Measurements from ENCODE around the gene PARD3. TPM values are rescaled to one million over a fixed set of nuclear protein-coding genes. Genes with fewer than 3 reads are reported as not detected.

Gene PARD3
- total RNA-seq, 1 donor from 2014 or later, result 35.4 TPM

GRCh38 chr10:34687434-34688210 lies 127.5 kb downstream of the PARD3 start:
- Histone ChIP-seq H3K4me3 (ENCODE audit: insufficient read depth, low read depth, low read length) (no peak overlapping the region), H3K9ac (ENCODE audit: low read length) (no peak overlapping the region), H3K9me3 (ENCODE audit: insufficient read depth, low read depth, low read length) (no peaks in the 10 kb centered on the region), H3K27me3 (ENCODE audit: insufficient read depth, low read length) (no peaks in the 10 kb centered on the region), H3K36me3 (ENCODE audit: insufficient read depth, low read length) (no peaks in the 10 kb centered on the region), H3K79me2 (ENCODE audit: insufficient read depth, low read length) (peaks cover 31% of the 10 kb centered on the region), H3K4me1 (ENCODE audit: insufficient read depth, low read length) (peaks cover 12% of the 10 kb centered on the region), H3K27ac (ENCODE audit: low read depth, low read length) (no peak overlapping the region), H2AFZ (ENCODE audit: low read depth, low read length) (no peak overlapping the region), H3K4me2 (ENCODE audit: low read length) (peak overlapping the region; percentile 16), H4K20me1 (ENCODE audit: insufficient read depth, low read length) (peaks cover 36% of the 10 kb centered on the region)
- no peak for DNase-seq (ENCODE audit: low read depth)
- TF ChIP-seq EZH2 (IDR thresholded peaks at IDR 0.05; ENCODE audit: insufficient read depth, low read length) (no peak), CTCF (IDR thresholded peaks at IDR 0.05; ENCODE audit: insufficient read depth, low read depth, low read length) (no peak)
- Mint-ChIP-seq H3K9me3 (ENCODE audit: unreplicated experiment) (peaks cover 4% of the 10 kb centered on the region), H3K4me3 (ENCODE audit: unreplicated experiment) (no peak overlapping the region), H3K36me3 (ENCODE audit: low read depth, unreplicated experiment) (peaks cover 6% of the 10 kb centered on the region), H3K27ac (ENCODE audit: unreplicated experiment) (no peak overlapping the region), H3K4me1 (ENCODE audit: low read depth, unreplicated experiment) (peaks cover 4% of the 10 kb centered on the region), H3K27me3 (ENCODE audit: low read depth, unreplicated experiment) (no peaks in the 10 kb centered on the region)
- FAIRE-seq, result peak; percentile 39

GRCh38 chr10:34682580-34682979 lies 132.5 kb downstream of the PARD3 start:
- Histone ChIP-seq H3K4me3 (ENCODE audit: insufficient read depth, low read depth, low read length) (no peak overlapping the region), H3K9me3 (ENCODE audit: insufficient read depth, low read depth, low read length) (no peaks in the 10 kb centered on the region), H3K27me3 (ENCODE audit: insufficient read depth, low read length) (no peaks in the 10 kb centered on the region), H3K79me2 (ENCODE audit: insufficient read depth, low read length) (peaks cover 22% of the 10 kb centered on the region), H2AFZ (ENCODE audit: low read depth, low read length) (no peak overlapping the region), H3K9ac (ENCODE audit: low read length) (no peak overlapping the region), H3K4me1 (ENCODE audit: insufficient read depth, low read length) (peaks cover 4% of the 10 kb centered on the region), H3K4me2 (ENCODE audit: low read length) (no peak overlapping the region), H4K20me1 (ENCODE audit: insufficient read depth, low read length) (peaks cover 30% of the 10 kb centered on the region), H3K36me3 (ENCODE audit: insufficient read depth, low read length) (no peaks in the 10 kb centered on the region), H3K27ac (ENCODE audit: low read depth, low read length) (no peak overlapping the region)
- no peak for DNase-seq (ENCODE audit: low read depth)
- no peaks in the 10 kb centered on the region for H3K9me3 Mint-ChIP-seq (ENCODE audit: unreplicated experiment)
- H3K36me3 Mint-ChIP-seq (ENCODE audit: low read depth, unreplicated experiment), result no peaks in the 10 kb centered on the region
- no peak overlapping the region for H3K27ac Mint-ChIP-seq (ENCODE audit: unreplicated experiment)
- TF ChIP-seq EZH2 (IDR thresholded peaks at IDR 0.05; ENCODE audit: insufficient read depth, low read length) (no peak), CTCF (IDR thresholded peaks at IDR 0.05; ENCODE audit: insufficient read depth, low read depth, low read length) (no peak)
- H3K4me3 Mint-ChIP-seq (ENCODE audit: unreplicated experiment), result no peak overlapping the region
- no peak for FAIRE-seq
- H3K4me1 Mint-ChIP-seq (ENCODE audit: low read depth, unreplicated experiment), result peaks cover 4% of the 10 kb centered on the region
- H3K27me3 Mint-ChIP-seq (ENCODE audit: low read depth, unreplicated experiment), result no peaks in the 10 kb centered on the region

GRCh38 chr10:34681933-34682332 lies 133.2 kb downstream of the PARD3 start:
- no peak overlapping the region for H3K4me2 ChIP-seq (ENCODE audit: low read length)
- FAIRE-seq, result no peak
- no peaks in the 10 kb centered on the region for H3K4me1 ChIP-seq (ENCODE audit: insufficient read depth, low read length)
- H3K9ac ChIP-seq (ENCODE audit: low read length), result no peak overlapping the region
- H4K20me1 ChIP-seq (ENCODE audit: insufficient read depth, low read length), result peaks cover 26% of the 10 kb centered on the region
- H3K79me2 ChIP-seq (ENCODE audit: insufficient read depth, low read length), result peaks cover 19% of the 10 kb centered on the region
- no peak for DNase-seq (ENCODE audit: low read depth)
- no peaks in the 10 kb centered on the region for H3K9me3 Mint-ChIP-seq (ENCODE audit: unreplicated experiment)
- H3K4me3 Mint-ChIP-seq (ENCODE audit: unreplicated experiment), result no peak overlapping the region
- no peaks in the 10 kb centered on the region for H3K27me3 ChIP-seq (ENCODE audit: insufficient read depth, low read length)
- H3K27me3 Mint-ChIP-seq (ENCODE audit: low read depth, unreplicated experiment), result no peaks in the 10 kb centered on the region
- no peaks in the 10 kb centered on the region for H3K36me3 Mint-ChIP-seq (ENCODE audit: low read depth, unreplicated experiment)
- H3K36me3 ChIP-seq (ENCODE audit: insufficient read depth, low read length), result no peaks in the 10 kb centered on the region
- TF ChIP-seq CTCF (IDR thresholded peaks at IDR 0.05; ENCODE audit: insufficient read depth, low read depth, low read length) (no peak), EZH2 (IDR thresholded peaks at IDR 0.05; ENCODE audit: insufficient read depth, low read length) (no peak)
- no peaks in the 10 kb centered on the region for H3K9me3 ChIP-seq (ENCODE audit: insufficient read depth, low read depth, low read length)
- no peak overlapping the region for H3K27ac Mint-ChIP-seq (ENCODE audit: unreplicated experiment)
- H3K4me3 ChIP-seq (ENCODE audit: insufficient read depth, low read depth, low read length), result no peak overlapping the region
- H2AFZ ChIP-seq (ENCODE audit: low read depth, low read length), result no peak overlapping the region
- H3K27ac ChIP-seq (ENCODE audit: low read depth, low read length), result no peak overlapping the region
- H3K4me1 Mint-ChIP-seq (ENCODE audit: low read depth, unreplicated experiment), result no peaks in the 10 kb centered on the region

All from astrocyte (in vitro differentiated cells and primary cell).